ENCODE measurements around the gene HNRNPF. TPM values are rescaled to one million over a fixed set of nuclear protein-coding genes. Genes with fewer than 3 reads are reported as not detected.
A peak's percentile ranks its signal among the peaks of the same experiment; 100 is the strongest.

The HNRNPF gene
- total RNA-seq, 1 experiment from 2014 or later = 358 TPM

DNA sequence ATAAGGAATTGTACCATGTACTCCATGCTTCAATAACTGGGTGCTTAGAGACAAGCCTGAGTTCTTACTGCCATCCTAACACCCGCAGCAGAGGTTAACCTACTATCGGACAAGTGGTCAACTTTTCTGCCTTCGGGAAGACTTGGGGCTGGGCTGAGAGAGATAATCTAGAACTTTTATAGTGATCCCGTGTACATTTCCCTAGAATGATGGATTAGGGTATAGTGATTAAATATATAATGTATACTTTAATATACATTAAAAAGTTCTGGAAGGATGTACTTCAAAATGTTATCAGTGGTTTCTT is 12.2 kb upstream of the HNRNPF start:
- H3K4me3 Mint-ChIP-seq = peak overlapping the region; percentile 74
- ChIA-PET CTCF (interaction anchor here (1.5 kb wide), 1 partner anchor 13 kb away, joined by 5 read pairs; no protein-coding TSS in a partner anchor), POLR2A (interaction anchor here (1.5 to 1.8 kb wide), 2 partner anchors 12 to 14 kb away, joined by 5 to 8 read pairs; partner anchors contain the start of gene HNRNPF)
- peak overlapping the region; percentile 78 for H3K27ac Mint-ChIP-seq
- peaks cover 6% of the 10 kb centered on the region for H3K4me1 Mint-ChIP-seq
- no peak for ATAC-seq
- H3K9me3 Mint-ChIP-seq = peaks cover 8% of the 10 kb centered on the region
- peaks cover 14% of the 10 kb centered on the region for H3K36me3 Mint-ChIP-seq
- TF ChIP-seq, protein P1, sequence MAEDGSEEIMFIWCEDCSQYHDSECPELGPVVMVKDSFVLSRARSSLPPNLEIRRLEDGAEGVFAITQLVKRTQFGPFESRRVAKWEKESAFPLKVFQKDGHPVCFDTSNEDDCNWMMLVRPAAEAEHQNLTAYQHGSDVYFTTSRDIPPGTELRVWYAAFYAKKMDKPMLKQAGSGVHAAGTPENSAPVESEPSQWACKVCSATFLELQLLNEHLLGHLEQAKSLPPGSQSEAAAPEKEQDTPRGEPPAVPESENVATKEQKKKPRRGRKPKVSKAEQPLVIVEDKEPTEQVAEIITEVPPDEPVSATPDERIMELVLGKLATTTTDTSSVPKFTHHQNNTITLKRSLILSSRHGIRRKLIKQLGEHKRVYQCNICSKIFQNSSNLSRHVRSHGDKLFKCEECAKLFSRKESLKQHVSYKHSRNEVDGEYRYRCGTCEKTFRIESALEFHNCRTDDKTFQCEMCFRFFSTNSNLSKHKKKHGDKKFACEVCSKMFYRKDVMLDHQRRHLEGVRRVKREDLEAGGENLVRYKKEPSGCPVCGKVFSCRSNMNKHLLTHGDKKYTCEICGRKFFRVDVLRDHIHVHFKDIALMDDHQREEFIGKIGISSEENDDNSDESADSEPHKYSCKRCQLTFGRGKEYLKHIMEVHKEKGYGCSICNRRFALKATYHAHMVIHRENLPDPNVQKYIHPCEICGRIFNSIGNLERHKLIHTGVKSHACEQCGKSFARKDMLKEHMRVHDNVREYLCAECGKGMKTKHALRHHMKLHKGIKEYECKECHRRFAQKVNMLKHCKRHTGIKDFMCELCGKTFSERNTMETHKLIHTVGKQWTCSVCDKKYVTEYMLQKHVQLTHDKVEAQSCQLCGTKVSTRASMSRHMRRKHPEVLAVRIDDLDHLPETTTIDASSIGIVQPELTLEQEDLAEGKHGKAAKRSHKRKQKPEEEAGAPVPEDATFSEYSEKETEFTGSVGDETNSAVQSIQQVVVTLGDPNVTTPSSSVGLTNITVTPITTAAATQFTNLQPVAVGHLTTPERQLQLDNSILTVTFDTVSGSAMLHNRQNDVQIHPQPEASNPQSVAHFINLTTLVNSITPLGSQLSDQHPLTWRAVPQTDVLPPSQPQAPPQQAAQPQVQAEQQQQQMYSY (CRISPR knock-in tag; IDR thresholded peaks at IDR 0.05) = no peak
- TF ChIP-seq ZNF396 (CRISPR knock-in tag; IDR thresholded peaks at IDR 0.05; ENCODE audit: borderline replicate concordance) (no peak), ZNF317 (CRISPR knock-in tag; IDR thresholded peaks at IDR 0.05; ENCODE audit: borderline replicate concordance, low read depth) (no peak)
- no peak for DNase-seq (ENCODE audit: low spot score)
- H3K27me3 Mint-ChIP-seq (ENCODE audit: low read depth) = peaks cover 20% of the 10 kb centered on the region

GRCh38 chr10:43420369-43421200 is 11.6 kb upstream of the HNRNPF start:
- POLR2A ChIA-PET = interaction anchor here (1.5 to 1.8 kb wide), 2 partner anchors 11 to 13 kb away, joined by 5 to 8 read pairs; partner anchors contain the start of gene HNRNPF
- CTCF ChIA-PET = interaction anchor here (0.7 to 1.5 kb wide), 3 partner anchors 13 to 215 kb away, joined by 4 to 5 read pairs (median 4); no protein-coding TSS in a partner anchor
- ATAC-seq (peak; percentile 87), DNase-seq (ENCODE audit: low spot score) (peak; percentile 65)
- peaks cover 20% of the 10 kb centered on the region for H3K27me3 Mint-ChIP-seq (ENCODE audit: low read depth)
- peaks cover 14% of the 10 kb centered on the region for H3K36me3 Mint-ChIP-seq
- peaks cover 6% of the 10 kb centered on the region for H3K4me1 Mint-ChIP-seq
- H3K27ac Mint-ChIP-seq = peak overlapping the region; percentile 78
- H3K4me3 Mint-ChIP-seq = peak overlapping the region; percentile 74
- H3K9me3 Mint-ChIP-seq = peaks cover 8% of the 10 kb centered on the region
- TF ChIP-seq ZNF423 (CRISPR knock-in tag; IDR thresholded peaks at IDR 0.05) = peak; percentile 83
- peak; percentile 85; the same call in 1 of the 2 replicates for TF ChIP-seq SMAD3 (CRISPR knock-in tag; IDR thresholded peaks at IDR 0.05; ENCODE audit: borderline replicate concordance)
- TF ChIP-seq, protein P2, sequence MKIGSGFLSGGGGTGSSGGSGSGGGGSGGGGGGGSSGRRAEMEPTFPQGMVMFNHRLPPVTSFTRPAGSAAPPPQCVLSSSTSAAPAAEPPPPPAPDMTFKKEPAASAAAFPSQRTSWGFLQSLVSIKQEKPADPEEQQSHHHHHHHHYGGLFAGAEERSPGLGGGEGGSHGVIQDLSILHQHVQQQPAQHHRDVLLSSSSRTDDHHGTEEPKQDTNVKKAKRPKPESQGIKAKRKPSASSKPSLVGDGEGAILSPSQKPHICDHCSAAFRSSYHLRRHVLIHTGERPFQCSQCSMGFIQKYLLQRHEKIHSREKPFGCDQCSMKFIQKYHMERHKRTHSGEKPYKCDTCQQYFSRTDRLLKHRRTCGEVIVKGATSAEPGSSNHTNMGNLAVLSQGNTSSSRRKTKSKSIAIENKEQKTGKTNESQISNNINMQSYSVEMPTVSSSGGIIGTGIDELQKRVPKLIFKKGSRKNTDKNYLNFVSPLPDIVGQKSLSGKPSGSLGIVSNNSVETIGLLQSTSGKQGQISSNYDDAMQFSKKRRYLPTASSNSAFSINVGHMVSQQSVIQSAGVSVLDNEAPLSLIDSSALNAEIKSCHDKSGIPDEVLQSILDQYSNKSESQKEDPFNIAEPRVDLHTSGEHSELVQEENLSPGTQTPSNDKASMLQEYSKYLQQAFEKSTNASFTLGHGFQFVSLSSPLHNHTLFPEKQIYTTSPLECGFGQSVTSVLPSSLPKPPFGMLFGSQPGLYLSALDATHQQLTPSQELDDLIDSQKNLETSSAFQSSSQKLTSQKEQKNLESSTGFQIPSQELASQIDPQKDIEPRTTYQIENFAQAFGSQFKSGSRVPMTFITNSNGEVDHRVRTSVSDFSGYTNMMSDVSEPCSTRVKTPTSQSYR (CRISPR knock-in tag; IDR thresholded peaks at IDR 0.05) = peak; percentile 44; the same call in 1 of the 2 replicates
- peak; percentile 67; the same call in 1 of the 2 replicates for TF ChIP-seq IRF1 (CRISPR knock-in tag; IDR thresholded peaks at IDR 0.05)
- TF ChIP-seq ZNF121 (CRISPR knock-in tag; IDR thresholded peaks at IDR 0.05) = peak; percentile 90
- TF ChIP-seq, protein P3, sequence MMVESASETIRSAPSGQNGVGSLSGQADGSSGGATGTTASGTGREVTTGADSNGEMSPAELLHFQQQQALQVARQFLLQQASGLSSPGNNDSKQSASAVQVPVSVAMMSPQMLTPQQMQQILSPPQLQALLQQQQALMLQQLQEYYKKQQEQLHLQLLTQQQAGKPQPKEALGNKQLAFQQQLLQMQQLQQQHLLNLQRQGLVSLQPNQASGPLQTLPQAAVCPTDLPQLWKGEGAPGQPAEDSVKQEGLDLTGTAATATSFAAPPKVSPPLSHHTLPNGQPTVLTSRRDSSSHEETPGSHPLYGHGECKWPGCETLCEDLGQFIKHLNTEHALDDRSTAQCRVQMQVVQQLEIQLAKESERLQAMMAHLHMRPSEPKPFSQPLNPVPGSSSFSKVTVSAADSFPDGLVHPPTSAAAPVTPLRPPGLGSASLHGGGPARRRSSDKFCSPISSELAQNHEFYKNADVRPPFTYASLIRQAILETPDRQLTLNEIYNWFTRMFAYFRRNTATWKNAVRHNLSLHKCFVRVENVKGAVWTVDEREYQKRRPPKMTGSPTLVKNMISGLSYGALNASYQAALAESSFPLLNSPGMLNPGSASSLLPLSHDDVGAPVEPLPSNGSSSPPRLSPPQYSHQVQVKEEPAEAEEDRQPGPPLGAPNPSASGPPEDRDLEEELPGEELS (CRISPR knock-in tag; IDR thresholded peaks at IDR 0.05) = peak; percentile 94
- TF ChIP-seq CREM (CRISPR knock-in tag; IDR thresholded peaks at IDR 0.05) = 0 out of 2 replicates have a peak, but pooled peaks have one; percentile 49
- TF ChIP-seq STAT6 (CRISPR knock-in tag; conservative IDR thresholded peaks at IDR 0.05; ENCODE audit: low read depth) = no peak
- peak; percentile 89; the same call in 1 of the 2 replicates for TF ChIP-seq E2F1 (CRISPR knock-in tag; IDR thresholded peaks at IDR 0.05)
- peak; percentile 82 for TF ChIP-seq FOXP1 (CRISPR knock-in tag; IDR thresholded peaks at IDR 0.05; ENCODE audit: borderline replicate concordance)
- no peak for TF ChIP-seq ZNF138 (CRISPR knock-in tag; conservative IDR thresholded peaks at IDR 0.05)
- TF ChIP-seq, protein P4, sequence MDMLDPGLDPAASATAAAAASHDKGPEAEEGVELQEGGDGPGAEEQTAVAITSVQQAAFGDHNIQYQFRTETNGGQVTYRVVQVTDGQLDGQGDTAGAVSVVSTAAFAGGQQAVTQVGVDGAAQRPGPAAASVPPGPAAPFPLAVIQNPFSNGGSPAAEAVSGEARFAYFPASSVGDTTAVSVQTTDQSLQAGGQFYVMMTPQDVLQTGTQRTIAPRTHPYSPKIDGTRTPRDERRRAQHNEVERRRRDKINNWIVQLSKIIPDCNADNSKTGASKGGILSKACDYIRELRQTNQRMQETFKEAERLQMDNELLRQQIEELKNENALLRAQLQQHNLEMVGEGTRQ (CRISPR knock-in tag; IDR thresholded peaks at IDR 0.05) = peak; percentile 93
- TF ChIP-seq TEAD1 (CRISPR knock-in tag; IDR thresholded peaks at IDR 0.05) = peak; percentile 82
- TF ChIP-seq NR2C2 (CRISPR knock-in tag; IDR thresholded peaks at IDR 0.05) = 0 out of 2 replicates have a peak, but pooled peaks have one; percentile 60
- no peak for TF ChIP-seq NR3C1 (CRISPR knock-in tag; conservative IDR thresholded peaks at IDR 0.05; ENCODE audit: low read depth)
